OCI-LY3 (cell line): ENCODE results near the gene CAT.

Experiments
- H2AFZ ChIP-seq: fragments of 200-600, 300-600 bp; shearing (Covaris generic); 2 replicates; pipeline ENCODE4 v1.6.0; 2014; ENCODE audit warnings: antibody characterized with exemption, low read depth, low read length
- H3K27ac ChIP-seq: fragments of 200-600, 300-600 bp; sonication (generic); 2 replicates; pipeline ENCODE4 v1.5.1; 2014; ENCODE audit warnings: mild to moderate bottlenecking, low read length, moderate library complexity, mixed read lengths
- H3K27me3 ChIP-seq: fragments of 200-600, 300-600 bp; sonication (generic); 2 replicates; pipeline ENCODE4 v1.6.1; 2014; ENCODE audit warnings: low read depth, low read length, mixed read lengths
- H3K36me3 ChIP-seq: fragments of 200-600, 300-600 bp; sonication (generic); replicated peaks from 2 replicates; pipeline ENCODE3; 2014; ENCODE audit warnings: low read depth, low read length, mixed read lengths
- H3K4me1 ChIP-seq: fragments of 300-600, 200-600 bp; sonication (generic); 2 replicates; pipeline ENCODE4 v1.6.1; 2014; ENCODE audit warnings: low read length, mixed read lengths
- H3K4me2 ChIP-seq: fragments of 200-600, 300-600 bp; sonication (generic); 2 replicates; pipeline ENCODE4 v1.6.1; 2014; ENCODE audit warnings: low read length, mixed read lengths
- H3K4me3 ChIP-seq: fragments of 300-600, 200-600 bp; sonication (generic); 2 replicates; pipeline ENCODE4 v1.5.1; 2014; ENCODE audit warnings: antibody characterized with exemption, mild to moderate bottlenecking, low read length, moderate library complexity
- H3K79me2 ChIP-seq: fragments of 300-600, 200-600 bp; shearing (Covaris generic); 2 replicates; pipeline ENCODE4 v1.6.1; 2014; ENCODE audit warnings: mild to moderate bottlenecking, low read length, mixed read lengths
- H3K9ac ChIP-seq: fragments of 300-600, 200-600 bp; shearing (Covaris generic); 2 replicates; pipeline ENCODE4 v1.6.0; 2014; ENCODE audit warnings: mild to moderate bottlenecking, low read length, moderate library complexity
- H3K9me3 ChIP-seq: fragments of 200-600, 300-600 bp; shearing (Covaris generic); 2 replicates; pipeline ENCODE4 v1.6.1; 2014; ENCODE audit warnings: low read length, mixed read lengths; ENCODE audit not compliant: insufficient read depth
- H4K20me1 ChIP-seq: fragments of 200-600, 300-600 bp; sonication (generic); 2 replicates; pipeline ENCODE4 v1.6.1; 2016; ENCODE audit warnings: low read length, mixed read lengths; ENCODE audit not compliant: insufficient read depth
- CTCF ChIP-seq: fragments of 200-600, 300-600 bp; sonication (generic); IDR thresholded peaks from 2 replicates; pipeline ENCODE4 v1.5.1; 2014; ENCODE audit warnings: antibody characterized with exemption, low read length, low read depth
- EZH2phosphoT487 ChIP-seq: fragments of 200-600 bp; shearing (Covaris generic); IDR thresholded peaks from 2 replicates; pipeline ENCODE4 v1.6.1; 2018; ENCODE audit warnings: antibody characterized with exemption, mixed run types, low read depth

The CAT gene

GRCh38 chr11:34514597-34514996, 75.9 kb downstream of the CAT start:
- Histone ChIP-seq H4K20me1 (no peaks in the 10 kb centered on the region), H3K27me3 (peaks cover 18% of the 10 kb centered on the region), H3K27ac (no peak overlapping the region), H2AFZ (no peak overlapping the region), H3K9me3 (no peaks in the 10 kb centered on the region), H3K79me2 (no peaks in the 10 kb centered on the region), H3K4me2 (no peak overlapping the region), H3K4me3 (no peak overlapping the region), H3K4me1 (peaks cover 10% of the 10 kb centered on the region), H3K9ac (no peak overlapping the region), H3K36me3 (no peaks in the 10 kb centered on the region)
- TF ChIP-seq EZH2phosphoT487: no peak
- TF ChIP-seq CTCF: no peak

GRCh38 chr11:34516247-34517040, 77.7 kb downstream of the CAT start:
- no peak overlapping the region for H3K4me3 ChIP-seq
- H3K4me1 ChIP-seq: peaks cover 10% of the 10 kb centered on the region
- H3K27me3 ChIP-seq: peaks cover 18% of the 10 kb centered on the region
- no peak overlapping the region for H3K4me2 ChIP-seq
- H3K9ac ChIP-seq: no peak overlapping the region
- no peaks in the 10 kb centered on the region for H4K20me1 ChIP-seq
- H2AFZ ChIP-seq: no peak overlapping the region
- H3K36me3 ChIP-seq: no peaks in the 10 kb centered on the region
- TF ChIP-seq CTCF (no peak), EZH2phosphoT487 (no peak)
- no peak overlapping the region for H3K27ac ChIP-seq
- no peaks in the 10 kb centered on the region for H3K79me2 ChIP-seq
- no peaks in the 10 kb centered on the region for H3K9me3 ChIP-seq

GRCh38 chr11:34519595-34520235, 81.0 kb downstream of the CAT start:
- Histone ChIP-seq H3K36me3 (no peaks in the 10 kb centered on the region), H2AFZ (no peak overlapping the region), H3K79me2 (no peaks in the 10 kb centered on the region), H3K4me2 (no peak overlapping the region), H3K27me3 (peaks cover 21% of the 10 kb centered on the region), H3K27ac (no peak overlapping the region), H3K4me1 (peaks cover 3% of the 10 kb centered on the region), H3K9ac (no peak overlapping the region), H3K9me3 (no peaks in the 10 kb centered on the region), H3K4me3 (no peak overlapping the region), H4K20me1 (no peaks in the 10 kb centered on the region)
- no peak for TF ChIP-seq CTCF
- TF ChIP-seq EZH2phosphoT487: no peak

GRCh38 chr11:34521265-34521664, 82.5 kb downstream of the CAT start:
- no peaks in the 10 kb centered on the region for H3K4me1 ChIP-seq
- H3K36me3 ChIP-seq: no peaks in the 10 kb centered on the region
- no peak overlapping the region for H3K27ac ChIP-seq
- H2AFZ ChIP-seq: no peak overlapping the region
- H3K4me3 ChIP-seq: no peak overlapping the region
- TF ChIP-seq CTCF (no peak), EZH2phosphoT487 (no peak)
- no peaks in the 10 kb centered on the region for H3K79me2 ChIP-seq
- H3K9ac ChIP-seq: no peak overlapping the region
- H3K27me3 ChIP-seq: peaks cover 15% of the 10 kb centered on the region; the same call in 1 of the 2 replicates
- no peaks in the 10 kb centered on the region for H3K9me3 ChIP-seq
- no peak overlapping the region for H3K4me2 ChIP-seq
- no peaks in the 10 kb centered on the region for H4K20me1 ChIP-seq
